H1 (cell line): ENCODE measurements around the gene COMMD1. TPM values are rescaled to one million over a fixed set of nuclear protein-coding genes. Genes with fewer than 3 reads are reported as not detected.

Source experiments
- CTCF ChIA-PET: fragments of 300-600 bp; sonication (Branson Sonifier 250); formaldehyde crosslinking; loops from one replicate; lab custom pipeline; 2021; ENCODE audit not compliant: partially characterized antibody; lab: Charles Lee
- POLR2A ChIA-PET: fragments of 300-600 bp; sonication (Branson Sonifier 250); formaldehyde crosslinking; loops from one replicate; lab custom pipeline; 2021; ENCODE audit warnings: inconsistent platforms; ENCODE audit not compliant: partially characterized antibody; lab: Charles Lee
- DNase-seq, 2 experiments: peaks; one replicate each; pipeline versions ENCODE4 v3.0.0 to v3.0.0-alpha.2; 2010 to 2022; ENCODE audit warnings: low spot score in 2 of 2, low read depth in 1 of 2, mixed read lengths in 1 of 2
- FAIRE-seq: peaks from 2 replicates; lab custom pipeline; 2011; peaks lifted over from hg19 to GRCh38; lab: Jason Lieb, UNC
- H2AFZ ChIP-seq: 2 replicates; pipeline ENCODE4 v1.8.1; 2012; ENCODE audit warnings: low read length, inconsistent platforms
- H2AK5ac ChIP-seq: 2 replicates; pipeline ENCODE4 v1.6.1; 2013; ENCODE audit warnings: low read depth, low read length
- H2BK120ac ChIP-seq: replicated peaks from 2 replicates; pipeline ENCODE3; 2013; ENCODE audit warnings: low read depth, low read length, inconsistent platforms
- H2BK12ac ChIP-seq: 2 replicates; pipeline ENCODE4 v1.6.1; 2013; ENCODE audit warnings: low read depth, low read length
- H2BK15ac ChIP-seq: 2 replicates; pipeline ENCODE4 v1.6.1; 2013; ENCODE audit warnings: low read length
- H2BK20ac ChIP-seq: 2 replicates; pipeline ENCODE4 v1.6.1; 2013; ENCODE audit warnings: low read length
- H2BK5ac ChIP-seq: 2 replicates; pipeline ENCODE4 v1.6.1; 2013; ENCODE audit warnings: low read depth, low read length
- H3K14ac ChIP-seq: 2 replicates; pipeline ENCODE4 v1.6.1; 2013; ENCODE audit warnings: inconsistent platforms; ENCODE audit not compliant: insufficient read length
- H3K18ac ChIP-seq: 2 replicates; pipeline ENCODE4 v1.6.1; 2013; ENCODE audit warnings: low read length; ENCODE audit errors: extremely low read depth
- H3K23ac ChIP-seq: 2 replicates; pipeline ENCODE4 v1.6.1; 2013; ENCODE audit warnings: inconsistent platforms; ENCODE audit not compliant: insufficient read length
- H3K23me2 ChIP-seq: 2 replicates; pipeline ENCODE4 v1.6.1; 2013; ENCODE audit warnings: low read depth, low read length
- H3K27ac ChIP-seq: 2 replicates; pipeline ENCODE4 v1.6.1; 2011; ENCODE audit warnings: low read depth, low read length, inconsistent platforms
- H3K27me3 ChIP-seq, 4 experiments: replicated peaks in 1 of 4; 1 replicate in 1 of 4; 2 replicates in 3 of 4; pipeline versions ENCODE4 v1.6.1 to v1.8.1; 2011 to 2013; ENCODE audit warnings: low read length in 3 of 4, mild to moderate bottlenecking in 3 of 4, inconsistent platforms in 2 of 4, mixed read lengths in 2 of 4, moderate library complexity in 1 of 4; ENCODE audit not compliant: control insufficient read depth in 3 of 4, insufficient read depth in 3 of 4; ENCODE audit errors: extremely low read depth in 1 of 4
- H3K36me3 ChIP-seq, 4 experiments: 2 replicates each; pipeline versions ENCODE4 v1.6.1 to v1.8.1; 2011 to 2013; ENCODE audit warnings: mild to moderate bottlenecking in 4 of 4, low read length in 3 of 4, moderate library complexity in 2 of 4, control low read depth in 1 of 4, inconsistent platforms in 1 of 4; ENCODE audit not compliant: insufficient read depth in 4 of 4, control insufficient read depth in 2 of 4
- H3K4ac ChIP-seq: replicated peaks from 2 replicates; pipeline ENCODE3; 2013; ENCODE audit warnings: low read length, low read depth, mixed read lengths, inconsistent platforms; ENCODE audit not compliant: insufficient read length
- H3K4me1 ChIP-seq, 4 experiments: replicated peaks in 1 of 4; 1 replicate in 1 of 4; 2 replicates in 3 of 4; pipeline versions ENCODE4 v1.6.1 to v1.8.1; 2011 to 2013; ENCODE audit warnings: low read length in 3 of 4, inconsistent platforms in 2 of 4, mixed read lengths in 1 of 4; ENCODE audit not compliant: insufficient read depth in 4 of 4, control insufficient read depth in 3 of 4
- H3K4me2 ChIP-seq, 2 experiments: 2 replicates each; pipeline versions ENCODE4 v1.6.1 to v1.8.1; 2011 to 2013; ENCODE audit warnings: low read depth in 2 of 2, low read length in 2 of 2, control low read depth in 1 of 2, inconsistent platforms in 1 of 2, mild to moderate bottlenecking in 1 of 2; ENCODE audit not compliant: insufficient read depth in 1 of 2
- H3K4me3 ChIP-seq, 4 experiments: fragments of 200-600, 300-600 bp in 1 of 4; sonication (generic), shearing (Covaris generic), sonication (Bioruptor Twin) in 1 of 4; 2 replicates each; pipeline versions ENCODE4 v1.5.1 to v1.8.1; 2011 to 2016; ENCODE audit warnings: low read length in 4 of 4, low read depth in 3 of 4, control low read depth in 2 of 4, inconsistent platforms in 2 of 4, mild to moderate bottlenecking in 2 of 4, mixed read lengths in 1 of 4, moderate library complexity in 1 of 4; ENCODE audit not compliant: insufficient read depth in 2 of 4; ENCODE audit errors: extremely low read depth in 1 of 4
- H3K56ac ChIP-seq: replicated peaks from 2 replicates; pipeline ENCODE3; 2013; ENCODE audit warnings: low read depth, mild to moderate bottlenecking, mixed read lengths, low read length, inconsistent platforms; ENCODE audit not compliant: insufficient read length
- H3K79me1 ChIP-seq: 2 replicates; pipeline ENCODE4 v1.6.1; 2013; ENCODE audit warnings: low read depth, low read length, control low read depth
- H3K79me2 ChIP-seq, 2 experiments: 2 replicates each; pipeline versions ENCODE4 v1.6.1 to v1.8.1; 2012 to 2013; ENCODE audit warnings: low read length in 2 of 2, mild to moderate bottlenecking in 2 of 2, inconsistent platforms in 1 of 2; ENCODE audit not compliant: insufficient read depth in 2 of 2, control insufficient read depth in 1 of 2
- H3K9ac ChIP-seq, 4 experiments: replicated peaks in 1 of 4; 1 replicate in 1 of 4; 2 replicates in 3 of 4; pipeline versions ENCODE4 v1.6.1 to v1.8.1; 2011 to 2013; ENCODE audit warnings: low read depth in 3 of 4, low read length in 3 of 4, control low read depth in 2 of 4, mild to moderate bottlenecking in 2 of 4, moderate library complexity in 2 of 4, inconsistent platforms in 1 of 4; ENCODE audit errors: extremely low read depth in 1 of 4
- H3K9me3 ChIP-seq, 2 experiments: 2 replicates each; pipeline versions ENCODE4 v1.6.1 to v1.8.1; 2012 to 2013; ENCODE audit warnings: mild to moderate bottlenecking in 2 of 2, moderate library complexity in 2 of 2, control low read depth in 1 of 2, inconsistent platforms in 1 of 2, low read depth in 1 of 2, low read length in 1 of 2, mixed read lengths in 1 of 2; ENCODE audit not compliant: insufficient read depth in 2 of 2
- H4K20me1 ChIP-seq, 2 experiments: replicated peaks in 1 of 2; 2 replicates each; pipeline versions ENCODE3 to v1.8.1; 2011 to 2013; ENCODE audit warnings: inconsistent platforms in 2 of 2, low read length in 2 of 2, mild to moderate bottlenecking in 1 of 2; ENCODE audit not compliant: insufficient read depth in 2 of 2, control insufficient read depth in 1 of 2
- H4K5ac ChIP-seq: 2 replicates; pipeline ENCODE4 v1.6.1; 2013; ENCODE audit warnings: low read length, low read depth, mixed read lengths, inconsistent platforms; ENCODE audit not compliant: insufficient read length
- H4K8ac ChIP-seq: 2 replicates; pipeline ENCODE4 v1.8.0; 2013; ENCODE audit warnings: mild to moderate bottlenecking, moderate library complexity, low read length, inconsistent platforms; ENCODE audit not compliant: insufficient read depth; ENCODE audit errors: extremely low read depth
- H4K91ac ChIP-seq: replicated peaks from 2 replicates; pipeline ENCODE3; 2013; ENCODE audit warnings: low read length, mixed read lengths, inconsistent platforms; ENCODE audit not compliant: insufficient read length
- CREB1 ChIP-seq: IDR thresholded peaks from 2 replicates; pipeline ENCODE4 v1.6.1; 2012; ENCODE audit warnings: inconsistent platforms
- CTBP2 ChIP-seq: IDR thresholded peaks from 2 replicates; pipeline ENCODE4 v1.7.0; 2011; ENCODE audit warnings: borderline replicate concordance, mild to moderate bottlenecking, moderate library complexity, mixed read lengths, low read length; ENCODE audit not compliant: insufficient read depth, insufficient read length
- EGR1 ChIP-seq: IDR thresholded peaks from 2 replicates; pipeline ENCODE4 v1.6.1; 2011; ENCODE audit warnings: low read depth, low read length, borderline replicate concordance
- EP300 ChIP-seq, 2 experiments: IDR thresholded peaks; 1 replicate in 1 of 2; 2 replicates in 1 of 2; pipeline ENCODE4 v1.6.1; 2011 to 2012; ENCODE audit warnings: low read depth in 2 of 2, low read length in 2 of 2, mild to moderate bottlenecking in 2 of 2, borderline replicate concordance in 1 of 2, inconsistent platforms in 1 of 2, moderate library complexity in 1 of 2
- EZH2 ChIP-seq: fragments of 200-600 bp; sonication (generic); IDR thresholded peaks from 2 replicates; pipeline ENCODE4 v1.7.1; 2012; ENCODE audit warnings: low read depth, mild to moderate bottlenecking, moderate library complexity, low read length, inconsistent platforms; ENCODE audit not compliant: severe bottlenecking
- KDM4A ChIP-seq: IDR thresholded peaks from one replicate; pipeline ENCODE4 v1.7.1; 2012; ENCODE audit warnings: low read depth, mild to moderate bottlenecking, moderate library complexity, low read length, inconsistent platforms; ENCODE audit not compliant: severe bottlenecking
- RXRA ChIP-seq: IDR thresholded peaks from 2 replicates; pipeline ENCODE4 v1.6.1; 2011; ENCODE audit warnings: low read depth, mild to moderate bottlenecking, low read length, moderate library complexity; ENCODE audit not compliant: insufficient read depth
- SIN3A ChIP-seq, 2 experiments: IDR thresholded peaks in 1 of 2; conservative IDR thresholded peaks in 1 of 2; 2 replicates each; pipeline ENCODE4 v1.6.1; 2011 to 2012; ENCODE audit warnings: low read length in 2 of 2, improper control_type of control experiment in 1 of 2, low read depth in 1 of 2, mild to moderate bottlenecking in 1 of 2
- SUZ12 ChIP-seq: fragments of 200-600 bp; sonication (generic); IDR thresholded peaks from 2 replicates; pipeline ENCODE4 v1.6.1; 2012; ENCODE audit warnings: mild to moderate bottlenecking, inconsistent platforms, low read length, moderate library complexity, mixed read lengths
- WGBS, 2 experiments: shearing (Covaris generic) in 1 of 2; methylation state at CpG; one replicate each; pipeline versions ENCODE4 v1.1.6 to v1.1.7; 2013 to 2015; ENCODE audit warnings: low lambda C conversion rate in 2 of 2, mixed read lengths in 2 of 2, inconsistent platforms in 1 of 2, low coverage in 1 of 2, missing lambda C conversion rate in 1 of 2; ENCODE audit not compliant: insufficient replicate concordance in 2 of 2, insufficient coverage in 1 of 2, insufficient read length in 1 of 2; ENCODE audit errors: extremely low coverage in 1 of 2, missing lambda C conversion rate in 1 of 2; 5-methylcytosine and 5-hydroxymethylcytosine counted together
- polyA plus RNA-seq, 7 experiments: library from polyadenylated mRNA; depleted of rRNA in 3 of 7; stranded (reverse) in 5 of 7; unstranded in 2 of 7; fragments of >200 nt in 5 of 7; fragments of 200-250 nt in 2 of 7; gene quantifications; 1 replicate in 5 of 7; 2 replicates in 1 of 7; 4 replicates in 1 of 7; pipeline versions ENCODE4 v1.2.1 to v1.2.3, GENCODE V29; 2011 to 2013; ENCODE audit warnings: missing spikeins in 2 of 7, mixed read lengths in 2 of 7
- total RNA-seq: library from RNA; stranded (reverse); fragmentation: NEBNext Ultra II Directional; extraction: Animal tissue kit (Norgen Biotek cat#: 25700); gene quantifications from 2 replicates; pipeline ENCODE4 v1.2.1, GENCODE V29; 2021
- TF ChIP-seq, protein P1 (sequence below), 3 experiments: IDR thresholded peaks; 1 replicate in 2 of 3; 2 replicates in 1 of 3; pipeline versions ENCODE4 v1.5.1 to v1.6.1; 2011; ENCODE audit warnings: low read length in 3 of 3, mild to moderate bottlenecking in 3 of 3, inconsistent platforms in 2 of 3, low read depth in 1 of 3, moderate library complexity in 1 of 3; ENCODE audit not compliant: insufficient read depth in 1 of 3; ENCODE audit errors: control extremely low read depth in 1 of 3

The COMMD1 gene
- total and polyA plus RNA-seq, 2 of the 8 experiments (the other 6 are each of a cell fraction or from before 2014, with no cell fraction given), result 23.5 to 28.3 TPM

DNA sequence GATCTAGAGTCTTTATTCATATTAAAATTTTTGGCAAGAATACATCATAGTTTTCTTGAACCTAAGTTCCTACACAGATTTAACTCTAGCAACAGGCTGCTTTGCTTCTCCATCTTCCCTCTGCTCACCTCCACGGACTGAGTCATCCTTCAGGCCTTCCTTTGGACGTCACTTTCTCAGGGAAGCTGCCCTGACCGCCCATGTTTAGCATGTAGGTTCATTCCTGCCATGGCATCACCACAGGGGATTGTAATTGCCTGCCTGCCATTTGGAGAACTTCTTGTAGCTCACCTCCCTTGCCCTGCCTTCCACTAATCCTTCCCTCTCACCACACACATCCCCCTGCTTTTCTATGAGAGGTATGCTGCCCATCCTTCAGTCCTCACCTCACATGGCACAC lies 246.5 kb downstream of the COMMD1 start:
- Histone ChIP-seq H3K9me3 (peaks cover 2 to 7% of the 10 kb centered on the region in 2 experiments; a peak in 2 of 4 replicates), H3K4me1 (peaks cover 3 to 16% (median 7%) of the 10 kb centered on the region in 4 experiments), H3K4me3 (no peak overlapping the region), H3K79me2 (no peaks in the 10 kb centered on the region), H2AFZ (no peak overlapping the region), H2BK20ac (peak overlapping the region; percentile 91), H3K4me2 (peak overlapping the region in 1 of 2 experiments; percentile 33; a peak in 1 of 4 replicates), H4K8ac (no peak overlapping the region), H3K23ac (no peak overlapping the region), H2BK120ac (peak overlapping the region; percentile 52), H4K91ac (peak overlapping the region; percentile 25), H2AK5ac (peak overlapping the region; percentile 61; the same call in 1 of the 2 replicates), H4K20me1 (no peaks in the 10 kb centered on the region), H3K56ac (no peak overlapping the region), H3K27ac (no peak overlapping the region), H3K27me3 (no peaks in the 10 kb centered on the region), H3K36me3 (no peaks in the 10 kb centered on the region), H3K23me2 (no peaks in the 10 kb centered on the region), H3K9ac (no peak overlapping the region), H3K4ac (peak overlapping the region; percentile 3), H2BK5ac (peak overlapping the region; percentile 41; the same call in 1 of the 2 replicates), H2BK12ac (peak overlapping the region; percentile 77; the same call in 1 of the 2 replicates), H3K79me1 (no peaks in the 10 kb centered on the region), H4K5ac (peak overlapping the region; percentile 41), H2BK15ac (no peak overlapping the region; the same call in 1 of the 2 replicates), H3K18ac (peak overlapping the region; percentile 84), H3K14ac (no peak overlapping the region)
- 87% methylated on average over 3 of the region's 3 CpGs; no CpG with 5 or more reads in 1 of the 2 experiments for WGBS, 2 experiments
- CTCF ChIA-PET, result interaction anchor here (0.5 kb wide), 1 partner anchor 582 kb away, joined by 3 read pairs; no protein-coding TSS in a partner anchor
- POLR2A ChIA-PET, result no interaction called here
- FAIRE-seq (no peak), DNase-seq (no peak)
- TF ChIP-seq SUZ12, result no peak
- TF ChIP-seq EP300 (IDR thresholded peaks at IDR 0.05; ENCODE audit: borderline replicate concordance in 1 of 2, low read depth in 2 of 2, low read length in 2 of 2), result no peak
- no peak for TF ChIP-seq SIN3A (conservative IDR thresholded peaks at IDR 0.05 in 1 of 2, IDR thresholded peaks at IDR 0.05 in 1 of 2; ENCODE audit: low read depth in 1 of 2, low read length in 2 of 2)
- no peak for TF ChIP-seq EZH2
- TF ChIP-seq, protein P1, sequence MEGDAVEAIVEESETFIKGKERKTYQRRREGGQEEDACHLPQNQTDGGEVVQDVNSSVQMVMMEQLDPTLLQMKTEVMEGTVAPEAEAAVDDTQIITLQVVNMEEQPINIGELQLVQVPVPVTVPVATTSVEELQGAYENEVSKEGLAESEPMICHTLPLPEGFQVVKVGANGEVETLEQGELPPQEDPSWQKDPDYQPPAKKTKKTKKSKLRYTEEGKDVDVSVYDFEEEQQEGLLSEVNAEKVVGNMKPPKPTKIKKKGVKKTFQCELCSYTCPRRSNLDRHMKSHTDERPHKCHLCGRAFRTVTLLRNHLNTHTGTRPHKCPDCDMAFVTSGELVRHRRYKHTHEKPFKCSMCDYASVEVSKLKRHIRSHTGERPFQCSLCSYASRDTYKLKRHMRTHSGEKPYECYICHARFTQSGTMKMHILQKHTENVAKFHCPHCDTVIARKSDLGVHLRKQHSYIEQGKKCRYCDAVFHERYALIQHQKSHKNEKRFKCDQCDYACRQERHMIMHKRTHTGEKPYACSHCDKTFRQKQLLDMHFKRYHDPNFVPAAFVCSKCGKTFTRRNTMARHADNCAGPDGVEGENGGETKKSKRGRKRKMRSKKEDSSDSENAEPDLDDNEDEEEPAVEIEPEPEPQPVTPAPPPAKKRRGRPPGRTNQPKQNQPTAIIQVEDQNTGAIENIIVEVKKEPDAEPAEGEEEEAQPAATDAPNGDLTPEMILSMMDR (IDR thresholded peaks at IDR 0.05; ENCODE audit: control extremely low read depth in 1 of 3, insufficient read depth in 1 of 3, low read depth in 1 of 3, low read length in 3 of 3), result no peak
- TF ChIP-seq EGR1, result no peak
- TF ChIP-seq CTBP2, result no peak
- no peak for TF ChIP-seq KDM4A
- TF ChIP-seq CREB1, result no peak
- TF ChIP-seq RXRA, result no peak
